Common myeloid progenitor, CD34-positive (primary cell): ENCODE data around the gene RERE.
"Not testable (repeated sequence)": the region's sequence is repeated elsewhere in the genome, so short reads cannot be mapped to it uniquely, and the experiment has no call there.

Source experiments
- CTCF ChIA-PET: fragments of 350-600 bp; sonication (Branson Sonifier 250); formaldehyde crosslinking; loops from one replicate; lab custom pipeline; 2021; ENCODE audit warnings: antibody characterized with exemption; lab: Charles Lee
- POLR2A ChIA-PET: fragments of 350-600 bp; sonication (Branson Sonifier 250); formaldehyde crosslinking; loops from one replicate; lab custom pipeline; 2021; ENCODE audit warnings: antibody characterized with exemption; lab: Charles Lee
- DNase-seq, 3 donors: peaks; one replicate each; pipeline versions ENCODE4 v3.0.0 to v3.0.0-alpha.2; 2013
- H3K27ac ChIP-seq, 2 experiments: 1 replicate in 1 of 2; 2 replicates in 1 of 2; pipeline ENCODE4 v1.7.0; 2013; ENCODE audit warnings: inconsistent platforms in 2 of 2, low read length in 2 of 2, mild to moderate bottlenecking in 2 of 2, low read depth in 1 of 2, moderate library complexity in 1 of 2; ENCODE audit not compliant: severe bottlenecking in 2 of 2, insufficient read depth in 1 of 2, poor library complexity in 1 of 2
- H3K27me3 ChIP-seq, 5 experiments: replicated peaks in 2 of 5; 1 replicate in 3 of 5; 2 replicates in 2 of 5; pipeline versions ENCODE4 v1.6.1 to v1.7.0; 2013; ENCODE audit warnings: low read length in 4 of 5, mild to moderate bottlenecking in 2 of 5, moderate library complexity in 2 of 5, inconsistent platforms in 1 of 5; ENCODE audit not compliant: insufficient read depth in 5 of 5, control insufficient read depth in 4 of 5
- H3K36me3 ChIP-seq, 4 experiments: 1 replicate in 2 of 4; 2 replicates in 2 of 4; pipeline versions ENCODE4 v1.6.1 to v1.7.0; 2013; ENCODE audit warnings: low read length in 3 of 4, control low read depth in 1 of 4, mild to moderate bottlenecking in 1 of 4; ENCODE audit not compliant: control insufficient read depth in 4 of 4, insufficient read depth in 4 of 4
- H3K4me1 ChIP-seq, 4 experiments: 1 replicate in 3 of 4; 2 replicates in 1 of 4; pipeline versions ENCODE4 v1.6.1 to v1.7.1; 2013; ENCODE audit warnings: low read length in 3 of 4, mild to moderate bottlenecking in 3 of 4, control low read depth in 1 of 4, inconsistent platforms in 1 of 4, moderate library complexity in 1 of 4; ENCODE audit not compliant: control insufficient read depth in 4 of 4, insufficient read depth in 4 of 4; ENCODE audit errors: control extremely low read depth in 1 of 4
- H3K4me3 ChIP-seq, 7 experiments: 1 replicate in 4 of 7; 2 replicates in 3 of 7; pipeline versions ENCODE4 v1.5.1 to v1.7.0; 2013; ENCODE audit warnings: mild to moderate bottlenecking in 7 of 7, low read length in 6 of 7, moderate library complexity in 6 of 7, inconsistent platforms in 2 of 7, low read depth in 2 of 7, control low read depth in 1 of 7; ENCODE audit not compliant: insufficient read depth in 4 of 7, control insufficient read depth in 1 of 7; ENCODE audit errors: extremely low read depth in 1 of 7
- H3K9me3 ChIP-seq, 5 experiments: 1 replicate in 4 of 5; 2 replicates in 1 of 5; pipeline versions ENCODE4 v1.6.1 to v1.7.1; 2013; ENCODE audit warnings: low read length in 4 of 5, mild to moderate bottlenecking in 2 of 5, inconsistent platforms in 1 of 5, low read depth in 1 of 5, moderate library complexity in 1 of 5; ENCODE audit not compliant: control insufficient read depth in 4 of 5, insufficient read depth in 2 of 5; ENCODE audit errors: control extremely low read depth in 1 of 5
- WGBS: methylation state at CpG from one replicate; pipeline ENCODE4 v1.1.5; 2013; ENCODE audit not compliant: insufficient coverage; 5-methylcytosine and 5-hydroxymethylcytosine counted together

The RERE gene

DNA sequence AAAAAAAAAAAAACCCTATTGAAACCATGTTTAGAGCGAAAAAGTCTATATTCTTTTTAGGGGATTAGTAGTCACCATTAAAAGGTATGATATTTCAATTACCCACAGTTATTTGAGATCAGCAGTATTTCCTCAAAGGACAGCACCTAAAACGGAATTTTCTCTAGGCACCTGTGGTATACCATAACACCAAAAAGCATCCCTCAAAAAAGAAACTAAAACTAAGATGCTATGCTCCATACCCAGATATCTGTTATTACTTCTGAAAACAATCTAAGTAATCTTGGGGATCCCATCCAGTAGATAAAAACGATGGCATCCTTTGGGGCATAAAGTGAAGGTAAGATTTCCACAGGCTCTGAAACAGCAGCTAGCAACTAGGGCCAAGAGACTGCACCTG is 89.0 kb downstream of the RERE start:
- ChIA-PET POLR2A (interaction anchor here (0.6 kb wide), 1 partner anchor 24 kb away, joined by 5 read pairs; no protein-coding TSS in a partner anchor), CTCF (interaction anchor here (0.8 to 11.7 kb wide), 12 partner anchors 10 to 168 kb away, joined by 3 to 145 read pairs (median 9); no protein-coding TSS in a partner anchor)
- Histone ChIP-seq H3K4me1 (peaks cover 0 to 10% (median 1%) of the 10 kb centered on the region in 4 experiments), H3K27me3 (no peaks in the 10 kb centered on the region), H3K4me3 (peak overlapping the region in 1 of 7 experiments; percentile 10), H3K36me3 (peaks cover 0 to 4% (median 2%) of the 10 kb centered on the region in 4 experiments), H3K27ac (peak overlapping the region in 1 of 2 experiments; percentile 12), H3K9me3 (peaks cover 0 to 8% (median 5%) of the 10 kb centered on the region in 5 experiments)
- DNase-seq = peak in 1 of 3 donors; percentile 14
- WGBS = 62% methylated on average over 2 of the region's 3 CpGs

DNA sequence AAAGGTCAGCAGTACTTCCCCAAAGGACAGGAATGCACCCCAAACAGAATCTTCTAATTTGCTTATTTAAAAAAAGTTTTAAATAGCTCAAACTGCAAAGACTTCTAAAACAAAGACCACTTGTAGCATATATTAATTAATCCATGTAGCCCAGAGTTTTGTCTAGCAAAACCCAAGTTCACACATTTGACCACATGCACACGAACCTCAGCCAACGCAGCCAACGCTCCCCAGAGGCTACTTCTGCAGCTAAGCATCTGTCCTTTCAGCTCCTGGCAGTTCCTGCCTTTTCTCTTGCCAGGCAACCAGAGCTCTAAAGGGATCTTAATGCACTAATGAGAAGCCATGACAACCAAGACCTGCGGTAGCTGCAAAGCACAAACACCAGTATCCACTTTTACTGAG is 89.6 kb downstream of the RERE start:
- H3K4me1 ChIP-seq = peaks cover 0 to 16% (median 3%) of the 10 kb centered on the region in 4 experiments
- POLR2A ChIA-PET = interaction anchor here (0.6 kb wide), 1 partner anchor 93 kb away, joined by 5 read pairs; no protein-coding TSS in a partner anchor

DNA sequence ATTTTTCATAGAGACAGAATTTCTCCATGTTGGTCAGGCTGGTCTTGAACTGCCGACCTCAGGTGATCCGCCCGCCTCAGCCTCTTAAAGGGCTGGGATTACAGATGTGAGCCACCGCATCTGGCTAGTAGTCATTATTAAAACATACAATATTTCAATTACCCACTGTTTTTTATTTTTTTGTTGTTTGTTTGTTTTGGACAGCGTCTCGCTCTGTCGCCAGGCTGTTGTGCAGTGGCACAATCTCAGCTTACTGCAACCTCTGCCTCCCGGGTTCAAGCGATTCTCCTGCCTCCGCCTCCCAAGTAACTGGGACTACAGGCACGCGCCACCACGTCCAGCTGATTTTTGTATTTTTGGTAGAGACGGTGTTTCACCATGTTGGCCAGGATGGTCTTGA is 90.1 kb downstream of the RERE start:
- POLR2A ChIA-PET, H3K4me3 ChIP-seq, H3K27ac ChIP-seq, H3K27me3 ChIP-seq, DNase-seq, H3K9me3 ChIP-seq, H3K36me3 ChIP-seq: not testable (repeated sequence)
- CTCF ChIA-PET = interaction anchor here (0.9 to 11.7 kb wide), 21 partner anchors 9 to 343 kb away, joined by 3 to 145 read pairs (median 10); no protein-coding TSS in a partner anchor
- H3K4me1 ChIP-seq = peaks cover 4 to 20% (median 6%) of the 10 kb centered on the region in 4 experiments
- 96% methylated on average over 10 of the region's 14 CpGs for WGBS

More for the DNA sequence above, 89.6 kb downstream of the RERE start:
- H3K9me3 ChIP-seq = peaks cover 0 to 8% (median 5%) of the 10 kb centered on the region in 5 experiments
- no peaks in the 10 kb centered on the region for H3K27me3 ChIP-seq
- no peak overlapping the region for H3K27ac ChIP-seq
- H3K4me3 ChIP-seq = no peak overlapping the region
- CTCF ChIA-PET = interaction anchor here (0.8 to 11.7 kb wide), 15 partner anchors 10 to 343 kb away, joined by 3 to 145 read pairs (median 12); no protein-coding TSS in a partner anchor
- no peak for DNase-seq
- 91% methylated on average over 4 of the region's 4 CpGs for WGBS
- H3K36me3 ChIP-seq = peaks cover 0 to 4% (median 2%) of the 10 kb centered on the region in 4 experiments

DNA sequence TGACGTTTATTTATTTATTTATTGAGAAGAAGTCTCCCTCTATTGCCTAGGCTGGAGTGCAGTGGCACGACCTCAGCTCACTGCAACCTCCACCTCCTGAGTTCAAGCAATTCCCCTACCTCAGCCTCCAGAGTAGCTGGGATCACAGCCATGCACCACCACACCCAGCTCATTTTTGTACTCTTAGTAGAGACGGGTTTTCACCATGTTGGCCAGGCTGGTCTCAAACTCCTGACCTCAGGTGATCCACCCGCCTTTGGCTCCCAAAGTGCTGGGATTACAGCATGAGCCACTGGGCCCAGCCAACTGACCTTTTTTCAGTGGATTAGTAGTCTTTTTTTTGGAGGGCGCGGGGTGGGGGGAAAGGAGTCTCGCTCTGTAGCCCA is 90.6 kb downstream of the RERE start:
- H3K27me3 ChIP-seq, H3K9me3 ChIP-seq, H3K27ac ChIP-seq, H3K36me3 ChIP-seq, DNase-seq, H3K4me3 ChIP-seq: not testable (repeated sequence)
- ChIA-PET CTCF (interaction anchor here (0.6 to 11.7 kb wide), 27 partner anchors 9 to 342 kb away, joined by 3 to 145 read pairs (median 7); no protein-coding TSS in a partner anchor), POLR2A (interaction anchor here (0.7 to 1.0 kb wide), 2 partner anchors 89 to 143 kb away, joined by 3 read pairs; no protein-coding TSS in a partner anchor)
- 83% methylated on average over 5 of the region's 7 CpGs for WGBS
- peaks cover 4 to 26% (median 9%) of the 10 kb centered on the region in 4 experiments for H3K4me1 ChIP-seq

DNA sequence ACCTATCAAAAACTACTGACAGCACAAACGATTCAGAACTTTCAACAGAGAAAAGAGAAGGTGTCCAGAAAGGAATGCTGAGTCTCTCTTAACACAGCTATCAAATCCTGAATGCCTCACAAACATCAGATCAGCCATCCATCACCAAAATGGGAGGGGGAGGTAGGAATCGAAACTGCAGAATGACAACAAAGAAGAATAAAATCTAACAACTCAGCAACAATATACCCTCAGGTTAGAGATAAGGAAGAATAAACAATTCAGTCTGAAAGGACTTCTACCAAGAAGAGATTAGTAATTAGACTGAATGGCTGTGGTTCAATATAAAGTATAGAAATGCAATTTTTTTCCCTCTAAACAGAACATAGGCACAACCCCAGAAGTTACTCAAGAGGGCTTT is 94.4 kb downstream of the RERE start:
- H3K27ac ChIP-seq = no peak overlapping the region
- H3K27me3 ChIP-seq = no peaks in the 10 kb centered on the region
- H3K9me3 ChIP-seq = no peaks in the 10 kb centered on the region
- ChIA-PET CTCF (interaction anchor here (0.9 to 11.7 kb wide), 5 partner anchors 18 to 163 kb away, joined by 3 to 145 read pairs (median 5); no protein-coding TSS in a partner anchor), POLR2A (no interaction called here)
- H3K4me1 ChIP-seq = peaks cover 9 to 49% (median 18%) of the 10 kb centered on the region in 4 experiments
- H3K4me3 ChIP-seq = no peak overlapping the region
- no CpG with 5 or more reads among the region's 2 CpGs for WGBS
- DNase-seq = no peak
- no peaks in the 10 kb centered on the region for H3K36me3 ChIP-seq

DNA sequence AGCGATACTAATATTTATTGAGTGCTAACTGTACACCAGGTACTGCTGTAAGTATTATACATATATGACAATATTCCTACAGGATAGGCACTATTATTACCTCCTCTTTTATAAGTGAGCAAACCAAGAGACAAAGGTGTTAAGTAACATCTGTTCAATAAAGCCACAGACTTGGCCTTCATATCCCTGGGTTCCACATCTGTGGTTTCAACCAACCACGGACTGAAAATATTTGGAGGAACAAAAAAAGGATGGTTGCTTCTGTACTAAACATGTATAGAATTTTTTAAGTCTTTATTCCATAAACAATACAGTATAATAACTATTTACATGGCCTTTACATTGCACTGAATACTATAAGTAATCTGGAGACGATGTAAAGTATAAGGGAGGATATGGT is 95.1 kb downstream of the RERE start:
- H3K9me3 ChIP-seq = no peaks in the 10 kb centered on the region

More for the DNA sequence above, 95.1 kb downstream of the RERE start:
- Histone ChIP-seq H3K4me3 (no peak overlapping the region), H3K27me3 (no peaks in the 10 kb centered on the region), H3K36me3 (no peaks in the 10 kb centered on the region), H3K4me1 (peaks cover 9 to 51% (median 17%) of the 10 kb centered on the region in 4 experiments), H3K27ac (no peak overlapping the region)
- DNase-seq = peak in 2 of 3 donors; percentile 67
- CTCF ChIA-PET = interaction anchor here (0.8 to 11.7 kb wide), 2 partner anchors 162 kb away, joined by 5 to 145 read pairs; no protein-coding TSS in a partner anchor
- no CpG with 5 or more reads among the region's 3 CpGs for WGBS
- POLR2A ChIA-PET = no interaction called here
